ENCODE results near the gene DNM1. TPM values are rescaled to one million over a fixed set of nuclear protein-coding genes. Genes with fewer than 3 reads are reported as not detected.

Gene DNM1
- total RNA-seq, 2 experiments from 2014 or later: 0.35 to 1.8 TPM

- TF ChIP-seq CTCF (conservative IDR thresholded peaks at IDR 0.05; ENCODE audit: low read length) (no peak), EZH2phosphoT487 (IDR thresholded peaks at IDR 0.05; ENCODE audit: borderline replicate concordance, low read depth, low read length) (no peak)
- no peaks in the 10 kb centered on the region for H3K9me2 ChIP-seq (ENCODE audit: insufficient read depth, low read length)
- DNase-seq (ENCODE audit: low spot score): no peak
- no peaks in the 10 kb centered on the region for H4K20me1 ChIP-seq (ENCODE audit: insufficient read depth, low read length)
- no peak overlapping the region for H3K27ac ChIP-seq (ENCODE audit: low read depth, low read length, poor library complexity, severe bottlenecking)
- no peak overlapping the region for H3K4me2 ChIP-seq (ENCODE audit: low read length)
- no peak overlapping the region for H2AFZ ChIP-seq (ENCODE audit: low read length)
- BruUV-seq (replicated peaks): no TSS peak
- no peaks in the 10 kb centered on the region for H3K4me1 ChIP-seq (ENCODE audit: insufficient read depth, low read length, poor library complexity, severe bottlenecking)
- CTCF ChIA-PET (ENCODE audit: unreplicated experiment): no interaction called here
- intact Hi-C loops (cut with micrococcal nuclease; ENCODE audit: unreplicated experiment): no loop called here
- H3K9me3 ChIP-seq (ENCODE audit: low read length): no peaks in the 10 kb centered on the region
- POLR2A ChIA-PET: no interaction called here
- H3K36me3 ChIP-seq (ENCODE audit: insufficient read depth, low read length): no peaks in the 10 kb centered on the region
- H3K4me3 ChIP-seq (ENCODE audit: low read depth, low read length, poor library complexity, severe bottlenecking): no peak overlapping the region
- H3K79me2 ChIP-seq (ENCODE audit: insufficient read depth, low read depth, low read length): no peaks in the 10 kb centered on the region
Measured at GRCh38 chr9:128233817-128234406, 30.7 kb downstream of the DNM1 start.

- no peak overlapping the region for H3K4me2 ChIP-seq (ENCODE audit: low read length)
- TF ChIP-seq CTCF (conservative IDR thresholded peaks at IDR 0.05; ENCODE audit: low read length): no peak
- no peak for TF ChIP-seq EZH2phosphoT487 (IDR thresholded peaks at IDR 0.05; ENCODE audit: borderline replicate concordance, low read depth, low read length)
- BruUV-seq (replicated peaks): no TSS peak
- no peaks in the 10 kb centered on the region for H3K79me2 ChIP-seq (ENCODE audit: insufficient read depth, low read depth, low read length)
- POLR2A ChIA-PET: interaction anchor here (0.9 kb wide), 1 partner anchor 8 kb away, joined by 4 read pairs; no protein-coding TSS in a partner anchor
- H2AFZ ChIP-seq (ENCODE audit: low read length): no peak overlapping the region
- no peaks in the 10 kb centered on the region for H3K36me3 ChIP-seq (ENCODE audit: insufficient read depth, low read length)
- no peaks in the 10 kb centered on the region for H3K9me2 ChIP-seq (ENCODE audit: insufficient read depth, low read length)
- peaks cover 17% of the 10 kb centered on the region for H3K4me1 ChIP-seq (ENCODE audit: insufficient read depth, low read length, poor library complexity, severe bottlenecking)
- DNase-seq (ENCODE audit: low spot score): no peak
- no peaks in the 10 kb centered on the region for H3K9me3 ChIP-seq (ENCODE audit: low read length)
- intact Hi-C loops (cut with micrococcal nuclease; ENCODE audit: unreplicated experiment): no loop called here
- H3K27ac ChIP-seq (ENCODE audit: low read depth, low read length, poor library complexity, severe bottlenecking): no peak overlapping the region
- no peaks in the 10 kb centered on the region for H4K20me1 ChIP-seq (ENCODE audit: insufficient read depth, low read length)
- CTCF ChIA-PET (ENCODE audit: unreplicated experiment): no interaction called here
- no peak overlapping the region for H3K4me3 ChIP-seq (ENCODE audit: low read depth, low read length, poor library complexity, severe bottlenecking)
Measured at GRCh38 chr9:128242124-128242523, 38.9 kb downstream of the DNM1 start.

GRCh38 chr9:128242828-128243214 is 39.6 kb downstream of the DNM1 start:
- ChIA-PET CTCF (ENCODE audit: unreplicated experiment) (no interaction called here), POLR2A (no interaction called here)
- Histone ChIP-seq H3K79me2 (ENCODE audit: insufficient read depth, low read depth, low read length) (no peaks in the 10 kb centered on the region), H2AFZ (ENCODE audit: low read length) (no peak overlapping the region), H3K9me2 (ENCODE audit: insufficient read depth, low read length) (no peaks in the 10 kb centered on the region), H3K27ac (ENCODE audit: low read depth, low read length, poor library complexity, severe bottlenecking) (no peak overlapping the region), H3K9me3 (ENCODE audit: low read length) (no peaks in the 10 kb centered on the region), H3K36me3 (ENCODE audit: insufficient read depth, low read length) (no peaks in the 10 kb centered on the region), H3K4me1 (ENCODE audit: insufficient read depth, low read length, poor library complexity, severe bottlenecking) (peaks cover 17% of the 10 kb centered on the region), H4K20me1 (ENCODE audit: insufficient read depth, low read length) (no peaks in the 10 kb centered on the region), H3K4me3 (ENCODE audit: low read depth, low read length, poor library complexity, severe bottlenecking) (no peak overlapping the region), H3K4me2 (ENCODE audit: low read length) (no peak overlapping the region)
- no TSS peak for BruUV-seq (replicated peaks)
- no peak for DNase-seq (ENCODE audit: low spot score)
- intact Hi-C loops (cut with micrococcal nuclease; ENCODE audit: unreplicated experiment): no loop called here
- TF ChIP-seq CTCF (conservative IDR thresholded peaks at IDR 0.05; ENCODE audit: low read length) (no peak), EZH2phosphoT487 (IDR thresholded peaks at IDR 0.05; ENCODE audit: borderline replicate concordance, low read depth, low read length) (no peak)
